Measurements from ENCODE around the gene PAF1. TPM values are rescaled to one million over a fixed set of nuclear protein-coding genes. Genes with fewer than 3 reads are reported as not detected.
A peak's percentile ranks its signal among the peaks of the same experiment; 100 is the strongest.

Gene PAF1
- total and polyA plus RNA-seq, 2 of the 13 experiments (the other 11 are each of a cell fraction or from before 2014, with no cell fraction given): 30.2 to 31.1 TPM

DNA sequence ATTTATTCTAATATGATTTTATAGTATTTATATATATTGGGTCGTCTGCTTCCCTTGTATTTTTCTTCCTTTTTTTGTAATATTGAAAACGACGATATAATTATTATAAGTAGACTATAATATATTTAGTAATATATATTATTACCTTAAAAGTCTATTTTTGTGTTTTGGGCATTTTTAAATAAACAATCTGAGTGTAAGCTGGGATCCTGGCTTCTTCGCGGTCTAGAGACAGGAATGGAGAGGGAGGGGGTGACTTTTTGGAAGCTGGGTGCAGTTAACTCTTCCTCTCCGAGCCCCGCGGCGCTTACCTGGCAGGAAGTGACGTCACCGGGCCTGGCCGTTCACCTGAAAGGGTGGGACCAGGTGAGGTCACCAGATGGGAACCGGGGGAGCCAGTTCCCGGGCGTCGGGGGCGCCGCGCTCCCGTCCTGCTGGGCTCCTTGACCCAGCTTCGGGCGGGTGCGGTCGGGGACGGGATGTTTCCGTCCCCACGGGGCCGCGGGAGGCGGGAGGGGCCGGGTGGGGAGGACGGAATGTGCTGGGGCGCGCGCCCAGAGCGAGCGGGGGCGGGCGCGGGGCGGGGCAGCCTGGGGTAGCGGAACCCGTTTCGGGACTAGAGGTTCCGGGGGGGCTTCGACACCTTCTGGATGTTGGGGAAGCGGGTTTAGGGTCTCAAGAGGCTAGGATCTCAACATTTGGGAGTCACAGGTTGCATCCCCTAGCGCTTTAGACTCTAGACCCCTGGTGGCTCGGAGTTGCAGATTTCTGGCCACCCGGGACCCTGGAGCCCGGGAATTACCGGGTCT lies 18.5 kb upstream of the PAF1 start (continued):
- no peak for TF ChIP-seq FOXJ3 (CRISPR knock-in tag; IDR thresholded peaks at IDR 0.05; ENCODE audit: borderline replicate concordance)
- TF ChIP-seq ZNF253 (CRISPR knock-in tag; IDR thresholded peaks at IDR 0.05; ENCODE audit: borderline replicate concordance): no peak
- no peak for TF ChIP-seq HMGA1 (CRISPR knock-in tag; conservative IDR thresholded peaks at IDR 0.05)
- no peak for TF ChIP-seq NONO (IDR thresholded peaks at IDR 0.05)
- TF ChIP-seq NONO (CRISPR knock-in tag; conservative IDR thresholded peaks at IDR 0.05): peak; percentile 44; the same call in 1 of the 2 replicates
- TF ChIP-seq ZNF563 (CRISPR knock-in tag; IDR thresholded peaks at IDR 0.05): no peak
- peak; percentile 66; the same call in 1 of the 2 replicates for TF ChIP-seq ZNF558 (CRISPR knock-in tag; IDR thresholded peaks at IDR 0.05; ENCODE audit: borderline replicate concordance)
- TF ChIP-seq, protein P1, sequence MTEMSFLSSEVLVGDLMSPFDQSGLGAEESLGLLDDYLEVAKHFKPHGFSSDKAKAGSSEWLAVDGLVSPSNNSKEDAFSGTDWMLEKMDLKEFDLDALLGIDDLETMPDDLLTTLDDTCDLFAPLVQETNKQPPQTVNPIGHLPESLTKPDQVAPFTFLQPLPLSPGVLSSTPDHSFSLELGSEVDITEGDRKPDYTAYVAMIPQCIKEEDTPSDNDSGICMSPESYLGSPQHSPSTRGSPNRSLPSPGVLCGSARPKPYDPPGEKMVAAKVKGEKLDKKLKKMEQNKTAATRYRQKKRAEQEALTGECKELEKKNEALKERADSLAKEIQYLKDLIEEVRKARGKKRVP (CRISPR knock-in tag; IDR thresholded peaks at IDR 0.05): no peak
- TF ChIP-seq ZFX (CRISPR knock-in tag; IDR thresholded peaks at IDR 0.05; ENCODE audit: low read depth): peak; percentile 12; the same call in 1 of the 2 replicates
- TF ChIP-seq REL (CRISPR knock-in tag; conservative IDR thresholded peaks at IDR 0.05): no peak
- no peak for TF ChIP-seq RFX1 (IDR thresholded peaks at IDR 0.05)
- TF ChIP-seq DR1 (CRISPR knock-in tag; IDR thresholded peaks at IDR 0.05): no peak
- no peak for TF ChIP-seq FOXM1 (CRISPR knock-in tag; IDR thresholded peaks at IDR 0.05)
- 0 out of 2 replicates have a peak, but pooled peaks have one; percentile 43 for TF ChIP-seq TMF1 (CRISPR knock-in tag; IDR thresholded peaks at IDR 0.05; ENCODE audit: low read depth)
- no peak for TF ChIP-seq MXD4 (CRISPR knock-in tag; IDR thresholded peaks at IDR 0.05)
- TF ChIP-seq RFXANK (CRISPR knock-in tag; IDR thresholded peaks at IDR 0.05): no peak
- peak; percentile 8; the same call in 1 of the 2 replicates for TF ChIP-seq ZNF124 (CRISPR knock-in tag; IDR thresholded peaks at IDR 0.05)
- no peak for TF ChIP-seq ZNF780A (CRISPR knock-in tag; IDR thresholded peaks at IDR 0.05)
- peak; percentile 44 for TF ChIP-seq HOXA3 (CRISPR knock-in tag; IDR thresholded peaks at IDR 0.05)
- no peak for TF ChIP-seq EP300 (IDR thresholded peaks at IDR 0.05; ENCODE audit: low read depth in 2 of 2, low read length in 2 of 2)
- TF ChIP-seq EP300 (CRISPR knock-in tag; IDR thresholded peaks at IDR 0.05; ENCODE audit: borderline replicate concordance): no peak
- TF ChIP-seq ZBTB7A (CRISPR knock-in tag; IDR thresholded peaks at IDR 0.05): no peak
- TF ChIP-seq, protein P2, sequence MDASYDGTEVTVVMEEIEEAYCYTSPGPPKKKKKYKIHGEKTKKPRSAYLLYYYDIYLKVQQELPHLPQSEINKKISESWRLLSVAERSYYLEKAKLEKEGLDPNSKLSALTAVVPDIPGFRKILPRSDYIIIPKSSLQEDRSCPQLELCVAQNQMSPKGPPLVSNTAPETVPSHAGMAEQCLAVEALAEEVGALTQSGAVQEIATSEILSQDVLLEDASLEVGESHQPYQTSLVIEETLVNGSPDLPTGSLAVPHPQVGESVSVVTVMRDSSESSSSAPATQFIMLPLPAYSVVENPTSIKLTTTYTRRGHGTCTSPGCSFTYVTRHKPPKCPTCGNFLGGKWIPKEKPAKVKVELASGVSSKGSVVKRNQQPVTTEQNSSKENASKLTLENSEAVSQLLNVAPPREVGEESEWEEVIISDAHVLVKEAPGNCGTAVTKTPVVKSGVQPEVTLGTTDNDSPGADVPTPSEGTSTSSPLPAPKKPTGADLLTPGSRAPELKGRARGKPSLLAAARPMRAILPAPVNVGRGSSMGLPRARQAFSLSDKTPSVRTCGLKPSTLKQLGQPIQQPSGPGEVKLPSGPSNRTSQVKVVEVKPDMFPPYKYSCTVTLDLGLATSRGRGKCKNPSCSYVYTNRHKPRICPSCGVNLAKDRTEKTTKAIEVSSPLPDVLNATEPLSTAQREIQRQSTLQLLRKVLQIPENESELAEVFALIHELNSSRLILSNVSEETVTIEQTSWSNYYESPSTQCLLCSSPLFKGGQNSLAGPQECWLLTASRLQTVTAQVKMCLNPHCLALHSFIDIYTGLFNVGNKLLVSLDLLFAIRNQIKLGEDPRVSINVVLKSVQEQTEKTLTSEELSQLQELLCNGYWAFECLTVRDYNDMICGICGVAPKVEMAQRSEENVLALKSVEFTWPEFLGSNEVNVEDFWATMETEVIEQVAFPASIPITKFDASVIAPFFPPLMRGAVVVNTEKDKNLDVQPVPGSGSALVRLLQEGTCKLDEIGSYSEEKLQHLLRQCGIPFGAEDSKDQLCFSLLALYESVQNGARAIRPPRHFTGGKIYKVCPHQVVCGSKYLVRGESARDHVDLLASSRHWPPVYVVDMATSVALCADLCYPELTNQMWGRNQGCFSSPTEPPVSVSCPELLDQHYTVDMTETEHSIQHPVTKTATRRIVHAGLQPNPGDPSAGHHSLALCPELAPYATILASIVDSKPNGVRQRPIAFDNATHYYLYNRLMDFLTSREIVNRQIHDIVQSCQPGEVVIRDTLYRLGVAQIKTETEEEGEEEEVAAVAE (CRISPR knock-in tag; IDR thresholded peaks at IDR 0.05; ENCODE audit: borderline replicate concordance): no peak
- no peak for TF ChIP-seq HMG20A (CRISPR knock-in tag; IDR thresholded peaks at IDR 0.05; ENCODE audit: borderline replicate concordance)
- no peak for TF ChIP-seq SUZ12 (IDR thresholded peaks at IDR 0.05; ENCODE audit: low read depth, low read length)
- TF ChIP-seq ZBTB42 (CRISPR knock-in tag; IDR thresholded peaks at IDR 0.05): no peak
- no peak for TF ChIP-seq TBX3 (IDR thresholded peaks at IDR 0.05; ENCODE audit: borderline replicate concordance)
- TF ChIP-seq AKAP8 (CRISPR knock-in tag; IDR thresholded peaks at IDR 0.05): no peak

All from HepG2 (cell line).